Suprapubic skin (tissue), 3 donors: Measurements from ENCODE around the gene TXNRD3.

Experiments used
- EP300 ChIP-seq: sonication (generic); formaldehyde crosslinking; IDR thresholded peaks from one replicate; pipeline ENCODE4 v1.6.1; 2017; ENCODE audit warnings: antibody characterized with exemption
- TF ChIP-seq, protein P1 (sequence below), 2 donors: fragments of 200-600 bp in 1 of 2; fragments of 450-650 bp in 1 of 2; sonication (generic) in 1 of 2; IDR thresholded peaks; one replicate each; pipeline ENCODE4 v1.5.1; 2016 to 2019; ENCODE audit warnings: antibody characterized with exemption in 2 of 2, mild to moderate bottlenecking in 1 of 2, moderate library complexity in 1 of 2

DNA sequence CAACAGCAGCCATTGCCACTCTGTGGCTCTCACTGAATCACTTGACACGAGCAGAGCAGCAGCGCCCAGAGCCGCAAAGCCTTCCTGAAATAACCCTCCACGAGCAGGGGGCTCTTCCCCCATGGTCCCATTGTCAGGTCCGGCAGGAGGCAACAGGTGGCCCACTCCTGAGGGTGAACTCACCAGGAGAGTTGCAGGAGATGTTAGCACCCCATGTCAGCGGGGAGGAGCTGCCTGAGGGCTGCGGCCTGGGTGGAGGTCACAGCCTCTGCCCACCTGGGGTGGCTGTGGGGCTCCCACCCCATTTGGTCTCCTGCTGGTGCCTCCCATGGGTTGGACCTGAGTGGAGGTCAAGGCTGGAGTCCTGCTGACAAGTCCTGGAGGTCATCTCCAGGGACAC lies 83.8 kb downstream of the TXNRD3 start:
- TF ChIP-seq EP300: no peak
- TF ChIP-seq, protein P1, sequence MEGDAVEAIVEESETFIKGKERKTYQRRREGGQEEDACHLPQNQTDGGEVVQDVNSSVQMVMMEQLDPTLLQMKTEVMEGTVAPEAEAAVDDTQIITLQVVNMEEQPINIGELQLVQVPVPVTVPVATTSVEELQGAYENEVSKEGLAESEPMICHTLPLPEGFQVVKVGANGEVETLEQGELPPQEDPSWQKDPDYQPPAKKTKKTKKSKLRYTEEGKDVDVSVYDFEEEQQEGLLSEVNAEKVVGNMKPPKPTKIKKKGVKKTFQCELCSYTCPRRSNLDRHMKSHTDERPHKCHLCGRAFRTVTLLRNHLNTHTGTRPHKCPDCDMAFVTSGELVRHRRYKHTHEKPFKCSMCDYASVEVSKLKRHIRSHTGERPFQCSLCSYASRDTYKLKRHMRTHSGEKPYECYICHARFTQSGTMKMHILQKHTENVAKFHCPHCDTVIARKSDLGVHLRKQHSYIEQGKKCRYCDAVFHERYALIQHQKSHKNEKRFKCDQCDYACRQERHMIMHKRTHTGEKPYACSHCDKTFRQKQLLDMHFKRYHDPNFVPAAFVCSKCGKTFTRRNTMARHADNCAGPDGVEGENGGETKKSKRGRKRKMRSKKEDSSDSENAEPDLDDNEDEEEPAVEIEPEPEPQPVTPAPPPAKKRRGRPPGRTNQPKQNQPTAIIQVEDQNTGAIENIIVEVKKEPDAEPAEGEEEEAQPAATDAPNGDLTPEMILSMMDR (IDR thresholded peaks at IDR 0.05): no peak
